ENCODE data around the gene GMEB2.
"Not testable (repeated sequence)": the region's sequence is repeated elsewhere in the genome, so short reads cannot be mapped to it uniquely, and the experiment has no call there.

The GMEB2 gene

DNA sequence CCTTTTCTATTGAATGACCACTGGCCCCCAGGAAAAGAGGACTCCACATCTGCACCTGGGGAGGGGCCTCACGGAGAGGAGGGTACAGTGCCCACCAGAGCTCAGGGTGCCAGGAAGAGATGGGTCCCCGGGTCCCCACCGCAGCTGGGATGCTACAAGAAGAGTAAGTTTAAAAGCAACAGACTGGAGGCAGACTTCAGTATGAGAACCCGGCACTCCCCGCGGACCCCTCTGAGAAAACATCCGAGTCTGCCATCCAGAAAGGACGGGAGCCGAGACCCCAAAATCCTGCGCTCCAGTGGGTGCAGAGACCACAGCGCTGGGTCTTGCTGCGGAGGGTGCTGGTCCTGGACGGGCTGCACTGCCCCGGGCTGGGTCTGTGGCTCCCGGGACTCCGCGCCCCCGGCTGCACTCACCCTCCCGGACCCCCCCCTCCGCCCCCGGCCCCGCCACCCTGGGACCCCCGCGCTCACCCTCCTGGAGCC, 53.2 kb downstream of the GMEB2 start:
- DNase-seq (ENCODE audit: low read depth in 1 of 2, low spot score in 1 of 2): no peak

DNA sequence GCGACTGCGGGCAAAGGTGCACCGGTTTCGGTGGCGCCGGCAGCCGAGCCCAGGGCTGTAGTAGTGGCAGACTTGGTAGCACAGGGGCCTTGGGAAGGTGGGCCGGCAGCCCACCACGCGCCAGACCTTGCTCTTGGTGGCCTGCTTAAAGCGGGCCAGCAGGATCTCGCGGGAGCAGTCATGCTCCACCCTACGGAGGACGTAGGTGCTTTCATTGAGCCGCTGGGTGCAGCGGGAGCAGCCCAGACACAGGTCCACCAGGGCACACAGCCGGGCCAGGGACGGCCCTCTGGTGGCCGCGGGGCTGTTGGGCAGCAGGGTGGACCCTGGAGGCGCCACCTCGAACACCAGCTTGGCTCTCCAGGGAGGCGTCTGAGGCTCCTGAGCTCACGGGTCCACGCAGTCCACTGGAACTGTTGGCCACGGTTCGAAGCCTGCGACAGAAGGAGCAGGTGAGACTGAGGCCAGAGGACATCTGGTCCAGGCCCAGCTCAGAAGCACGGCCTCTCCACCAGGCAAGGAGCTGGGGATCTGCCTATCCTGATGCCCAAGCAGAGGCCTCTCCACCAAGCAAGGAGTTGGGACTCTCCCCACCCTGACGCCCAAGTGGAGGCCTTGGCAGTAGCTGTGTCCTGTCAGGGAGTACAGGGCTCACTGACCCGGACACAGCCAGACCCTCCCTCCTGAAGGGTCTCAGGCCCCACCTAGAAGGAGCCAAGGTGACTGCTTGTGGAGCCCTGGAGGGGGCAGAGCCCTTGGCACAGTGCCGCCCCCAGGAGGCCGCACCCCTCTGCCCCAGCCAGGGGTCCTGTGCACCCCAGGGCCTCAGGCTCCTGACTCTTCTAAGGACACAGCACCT, 53.9 kb downstream of the GMEB2 start:
- no peak for DNase-seq (ENCODE audit: low read depth in 1 of 2, low spot score in 1 of 2)

DNA sequence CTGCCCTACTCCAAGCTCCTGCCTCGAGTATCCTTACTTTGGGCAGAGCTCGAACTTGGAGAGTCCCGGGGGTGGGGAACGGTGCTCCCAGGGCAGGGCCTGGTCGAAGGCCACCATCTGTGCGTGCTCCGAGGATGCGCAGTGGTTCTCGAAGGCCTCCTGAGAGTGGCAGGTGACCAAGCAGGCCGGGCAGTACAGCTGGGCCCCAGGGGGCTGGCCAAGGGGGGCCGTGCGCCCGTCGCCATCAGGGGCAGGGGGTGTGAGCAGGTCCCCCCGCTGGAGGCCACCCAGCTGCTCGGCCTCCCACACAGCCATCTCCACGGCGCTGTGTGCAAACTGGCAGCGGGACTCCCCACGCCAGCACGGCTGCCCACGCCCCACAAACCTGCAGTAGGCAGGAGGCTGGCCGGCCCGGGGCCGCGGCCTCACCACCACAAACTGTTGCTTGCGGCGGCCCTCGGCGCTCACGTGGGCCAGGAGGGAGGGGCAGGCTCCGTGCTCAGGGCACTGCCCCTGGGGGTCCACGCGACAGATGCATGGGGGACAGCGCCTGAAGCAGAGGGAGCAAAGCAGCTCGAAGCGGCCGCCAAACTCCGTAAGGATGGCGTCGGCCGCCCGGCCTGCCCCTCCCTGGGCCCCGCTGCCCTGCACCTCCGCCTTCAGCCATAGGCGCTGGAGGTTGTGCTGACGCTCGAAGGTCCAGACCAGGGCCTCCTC, 54.7 kb downstream of the GMEB2 start:
- DNase-seq (ENCODE audit: low read depth in 1 of 2, low spot score in 1 of 2): no peak

DNA sequence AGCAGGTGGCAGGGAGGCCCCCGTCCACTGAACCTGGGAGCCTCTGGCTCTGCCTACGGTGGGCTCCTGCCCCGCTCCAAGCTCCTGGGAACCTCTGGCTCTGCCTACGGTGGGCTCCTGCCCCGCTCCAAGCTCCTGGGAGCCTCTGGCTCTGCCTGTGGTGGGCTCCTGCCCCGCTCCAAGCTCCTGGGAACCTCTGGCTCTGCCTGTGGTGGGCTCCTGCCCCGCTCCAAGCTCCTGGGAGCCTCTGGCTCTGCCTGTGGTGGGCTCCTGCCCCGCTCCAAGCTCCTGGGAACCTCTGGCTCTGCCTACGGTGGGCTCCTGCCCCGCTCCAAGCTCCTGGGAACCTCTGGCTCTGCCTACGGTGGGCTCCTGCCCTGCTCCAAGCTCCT, 55.8 kb downstream of the GMEB2 start:
- DNase-seq (ENCODE audit: low read depth in 1 of 2, low spot score in 1 of 2): not testable (repeated sequence)

DNA sequence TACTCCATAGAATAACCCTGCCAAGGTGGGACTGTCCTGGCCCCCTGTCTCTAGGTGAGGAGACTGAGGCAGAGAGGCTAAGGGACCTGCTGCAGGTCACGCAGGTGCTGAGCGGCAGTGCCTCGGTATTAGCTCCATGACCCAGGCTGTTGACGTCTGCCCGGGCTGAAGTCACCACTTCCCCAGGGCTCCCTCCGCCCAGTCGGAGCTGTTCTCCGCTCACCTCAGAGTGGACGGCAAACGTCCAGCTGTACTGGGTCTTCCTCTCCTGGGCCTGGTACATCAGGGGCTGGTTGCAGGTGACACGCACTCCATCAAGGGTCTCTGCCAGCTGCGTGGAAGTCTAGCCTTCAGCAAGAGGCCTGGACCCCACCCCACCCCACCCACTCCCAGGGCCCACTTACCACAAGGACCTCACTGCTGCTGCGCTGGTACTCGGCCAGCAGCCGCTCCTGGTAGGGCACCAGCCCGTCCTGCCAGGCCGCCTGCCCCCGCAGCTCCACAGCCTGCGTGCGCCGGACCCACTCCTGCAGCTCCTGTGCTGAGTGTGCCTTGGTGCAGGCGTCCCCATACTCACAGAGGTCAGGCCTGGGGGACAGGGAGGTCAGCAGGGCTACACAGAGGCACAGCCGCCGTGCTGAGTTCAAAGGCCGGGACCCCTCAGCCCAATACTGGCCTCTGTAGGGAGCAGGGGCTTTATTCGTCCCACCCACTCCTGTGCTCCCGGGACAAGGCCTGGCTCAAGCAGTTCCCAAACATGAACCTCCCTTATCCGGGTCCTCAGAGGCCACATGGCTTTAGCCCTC, 56.4 kb downstream of the GMEB2 start:
- no peak for DNase-seq (ENCODE audit: low read depth in 1 of 2, low spot score in 1 of 2)

DNA sequence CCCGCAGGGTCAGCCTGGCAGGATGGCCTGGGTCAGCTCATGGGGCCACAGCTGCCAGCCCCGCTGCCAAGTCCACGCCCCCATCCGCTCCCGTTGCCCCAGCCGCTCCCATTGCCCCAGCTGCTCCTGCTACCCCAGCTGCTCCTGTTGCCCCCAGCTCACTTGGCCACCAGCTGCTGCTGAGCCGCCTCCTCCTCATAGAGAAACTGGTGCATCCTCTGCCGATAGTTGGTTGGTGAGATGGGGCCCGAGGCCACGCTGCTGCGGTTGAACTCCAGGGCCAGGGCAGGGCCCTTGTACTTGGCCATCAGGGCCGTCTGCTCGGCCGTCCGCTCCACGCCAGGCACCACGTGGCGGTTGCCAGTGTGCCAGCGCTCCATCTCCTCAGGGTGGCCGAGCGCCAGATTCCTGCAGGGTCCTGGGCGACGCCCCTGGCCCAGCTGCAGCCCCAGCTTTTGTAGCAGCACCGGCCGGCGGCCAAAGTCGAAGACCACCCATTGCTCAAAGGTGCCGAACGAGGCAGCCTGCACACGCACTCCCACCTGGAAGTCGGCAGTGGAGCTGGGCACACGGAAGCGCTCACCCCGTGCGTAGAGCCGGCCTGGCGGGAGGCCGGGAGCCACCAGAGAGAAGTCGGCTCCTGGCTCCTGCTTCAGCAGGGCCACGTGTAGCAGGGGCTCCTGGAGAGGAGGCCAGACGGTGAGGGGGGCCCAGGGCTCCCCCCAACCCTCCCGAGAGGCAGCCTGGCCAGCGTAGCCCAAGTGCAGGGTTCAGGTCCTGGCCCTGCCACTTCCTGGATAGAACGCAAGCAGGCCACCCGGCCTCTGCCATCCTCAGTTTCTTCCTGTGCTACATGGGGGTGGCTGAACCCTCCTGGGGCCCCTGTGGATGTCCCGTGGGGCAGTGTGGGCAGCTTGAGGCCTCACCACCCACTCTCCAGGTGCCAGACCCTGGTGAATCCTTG, 57.6 kb downstream of the GMEB2 start:
- no peak for DNase-seq (ENCODE audit: low read depth in 1 of 2, low spot score in 1 of 2)

DNA sequence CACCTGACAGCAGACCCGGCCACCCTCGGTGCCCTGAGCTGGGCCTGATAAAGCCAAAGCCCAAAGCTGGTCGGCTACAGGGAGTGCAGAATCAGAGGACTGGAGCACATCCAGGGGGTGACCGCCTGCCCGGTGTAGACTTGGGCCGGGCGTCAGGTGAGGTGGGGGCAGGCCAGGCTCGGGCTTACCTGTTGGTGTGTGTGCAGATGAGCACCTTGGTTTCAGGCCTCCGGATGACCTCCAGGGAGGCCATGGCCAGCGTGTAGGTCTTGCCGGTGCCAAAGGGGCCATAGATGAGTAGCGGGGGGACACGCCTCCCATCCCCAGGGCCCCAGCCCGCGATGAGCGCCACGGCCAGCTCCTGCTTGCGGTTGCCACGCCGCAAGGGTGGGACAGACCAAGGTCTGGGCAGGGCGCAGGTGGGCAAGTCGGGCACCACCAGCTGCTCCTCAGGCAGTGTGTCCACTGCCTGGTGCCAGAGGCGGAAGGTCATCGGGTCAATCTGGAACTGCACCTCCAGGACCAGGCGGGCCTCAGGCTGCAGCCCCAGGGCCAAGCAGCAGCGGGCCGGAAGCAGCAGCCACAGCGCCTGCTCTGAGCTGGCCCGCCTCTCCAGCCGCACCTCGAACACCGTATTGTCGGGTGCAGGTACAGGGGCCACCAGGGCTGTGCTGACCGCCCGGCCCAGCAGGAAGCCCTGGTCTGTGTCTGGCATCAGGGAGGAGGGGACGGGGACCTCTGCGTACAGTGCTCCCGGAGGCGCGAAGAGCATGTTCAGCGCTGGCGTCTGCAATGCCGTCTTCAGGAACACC, 58.5 kb downstream of the GMEB2 start:
- no peak for DNase-seq (ENCODE audit: low read depth in 1 of 2, low spot score in 1 of 2)

DNA sequence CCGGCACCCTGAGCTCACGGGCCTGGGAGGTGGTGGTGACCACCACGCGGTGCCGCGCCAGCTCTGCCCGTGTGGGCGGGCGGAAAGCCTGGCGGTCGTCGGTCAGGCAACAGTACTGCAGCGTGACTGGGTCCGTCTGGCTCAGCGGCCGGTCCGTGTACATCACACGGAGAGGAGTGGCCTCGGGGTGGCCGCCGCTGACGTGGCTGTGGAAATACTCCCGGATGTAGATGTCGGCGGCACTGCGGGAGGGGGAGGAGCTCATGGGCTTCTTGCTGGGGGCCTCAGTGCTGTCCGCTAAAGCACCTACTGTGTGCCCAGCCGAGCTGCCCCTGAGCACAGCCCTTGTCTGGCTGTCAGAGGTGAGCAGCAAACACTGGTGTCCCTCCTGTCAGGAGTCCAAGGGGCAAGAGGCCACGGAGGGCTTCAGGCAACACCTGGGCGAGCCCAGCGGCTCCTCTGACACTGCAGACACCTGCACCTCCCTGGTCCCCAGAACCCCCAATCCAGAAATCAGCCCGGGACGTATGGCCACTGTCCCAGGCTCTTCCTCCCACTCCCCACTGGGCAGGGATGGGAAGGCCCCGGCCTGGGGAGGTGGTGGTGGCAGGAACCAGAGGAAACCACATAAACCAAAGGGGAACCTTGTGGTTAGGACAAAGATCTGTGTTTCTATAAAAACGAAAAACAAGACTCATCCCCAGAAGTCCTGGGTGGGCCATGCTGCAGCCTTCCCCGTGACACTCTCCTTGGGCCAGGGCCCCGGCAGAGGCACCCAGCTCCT, 59.3 kb downstream of the GMEB2 start:
- DNase-seq (ENCODE audit: low read depth in 1 of 2, low spot score in 1 of 2): no peak

DNA sequence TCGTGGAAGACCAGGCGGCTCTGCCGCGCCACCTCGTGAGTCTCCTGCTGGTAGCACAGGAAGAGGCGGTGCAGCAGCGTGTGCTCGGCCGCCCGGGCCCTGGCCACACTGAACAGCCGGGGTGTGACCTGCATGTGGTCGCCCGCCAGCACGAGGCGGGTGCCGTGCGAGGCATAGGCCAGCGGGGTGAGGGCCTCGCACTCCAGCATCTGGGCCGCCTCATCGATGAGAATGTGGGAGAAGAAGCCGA, 59.8 kb downstream of the GMEB2 start:
- DNase-seq (ENCODE audit: low read depth in 1 of 2, low spot score in 1 of 2): no peak

DNA sequence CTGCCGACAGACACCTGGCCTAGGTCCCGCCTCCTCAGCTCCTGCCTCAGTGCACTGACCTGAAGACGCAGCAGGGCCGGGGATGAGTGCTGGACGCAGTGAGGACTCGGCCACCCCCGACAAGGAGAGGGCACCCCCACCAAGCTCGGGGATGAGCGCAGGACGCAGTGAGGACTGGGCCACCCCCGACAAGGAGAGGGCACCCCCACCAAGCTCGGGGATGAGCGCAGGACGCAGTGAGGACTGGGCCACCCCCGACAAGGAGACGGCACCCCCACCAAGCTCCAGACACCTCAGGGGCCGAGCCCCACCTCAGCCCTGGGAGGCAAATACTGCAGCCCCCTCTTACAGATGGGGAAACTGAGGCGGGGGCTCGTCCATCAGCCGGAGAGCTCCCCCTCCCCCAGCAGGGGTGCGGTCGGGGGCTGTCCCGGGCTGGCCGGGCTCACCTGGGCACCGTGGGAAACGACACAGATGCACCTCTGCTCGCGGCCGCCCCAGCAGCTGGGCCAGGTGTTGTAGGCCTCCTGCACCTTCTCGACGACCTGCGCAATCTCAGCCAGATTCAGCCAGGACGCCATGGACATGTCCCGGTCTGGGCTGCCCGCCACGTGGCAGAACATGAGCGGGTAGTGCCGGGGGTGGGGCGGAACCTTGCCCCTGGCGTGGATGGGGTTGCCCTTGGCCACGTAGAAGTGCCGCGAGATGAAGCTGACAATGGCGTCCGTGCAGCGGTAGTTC, 60.3 kb downstream of the GMEB2 start:
- no peak for DNase-seq (ENCODE audit: low read depth in 1 of 2, low spot score in 1 of 2)

DNA sequence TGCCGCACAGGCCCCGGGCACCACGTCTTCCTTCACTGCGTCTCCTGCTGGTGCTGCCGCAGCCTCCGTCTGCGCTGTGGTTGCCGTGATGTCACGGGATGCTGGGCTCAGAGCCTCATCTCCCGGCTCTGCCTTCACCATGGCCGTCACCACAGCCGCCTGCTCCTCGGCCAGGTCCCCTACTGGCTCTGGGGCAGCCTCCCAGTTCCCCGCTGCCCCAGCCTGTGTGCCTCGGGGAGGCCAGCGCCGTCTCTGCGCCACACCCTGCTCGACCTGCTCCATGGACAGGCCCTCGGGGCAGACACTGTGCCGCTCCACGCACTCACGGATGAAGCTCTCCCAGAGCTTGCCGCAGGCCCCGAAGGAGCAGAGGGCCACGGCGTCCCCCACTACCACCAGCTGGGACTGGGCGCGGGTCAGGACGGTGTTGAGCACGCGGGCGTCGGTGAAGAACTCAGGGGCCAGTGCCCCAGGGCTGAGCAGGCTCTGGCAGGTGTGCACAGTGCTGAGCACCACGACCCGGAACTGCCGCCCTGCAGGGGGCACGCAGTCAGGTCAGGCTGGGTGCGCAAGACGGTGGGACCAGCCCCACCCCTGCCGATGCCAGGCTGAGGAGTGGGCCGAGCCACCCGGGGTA, 61.1 kb downstream of the GMEB2 start:
- DNase-seq (ENCODE audit: low read depth in 1 of 2, low spot score in 1 of 2): no peak

DNA sequence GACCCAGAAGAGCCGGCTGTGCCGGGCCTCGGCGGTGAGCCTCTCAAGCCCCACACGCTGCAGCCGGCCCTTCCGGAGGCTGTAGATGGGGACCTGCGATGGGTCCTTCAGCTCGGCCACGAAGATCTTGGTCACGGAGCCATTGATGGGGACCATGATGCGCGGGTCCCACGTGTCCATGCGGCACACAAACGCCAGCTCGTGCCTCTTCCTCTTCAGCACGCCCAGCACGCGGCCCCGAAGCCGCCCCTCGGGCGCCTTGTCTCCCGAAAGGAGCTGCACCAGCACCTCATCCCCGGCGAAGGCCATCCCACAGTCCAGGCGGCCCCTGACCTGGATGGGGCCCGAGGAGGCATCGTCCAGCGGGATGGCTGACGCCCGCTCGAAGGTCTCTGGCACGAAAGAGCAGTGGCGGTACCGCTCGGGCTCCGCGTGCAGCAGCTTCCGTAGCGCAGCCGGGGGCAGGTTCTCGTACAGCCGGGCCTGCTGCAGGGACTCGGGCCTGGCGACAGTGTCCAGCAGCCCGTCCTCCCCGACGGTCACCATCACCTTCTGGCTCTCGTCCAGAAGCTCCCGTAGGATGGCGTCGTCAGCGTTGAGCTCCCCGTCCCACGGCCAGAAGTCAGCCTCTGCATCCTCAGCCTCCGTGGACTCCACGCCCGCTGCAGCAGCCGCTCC, 61.7 kb downstream of the GMEB2 start:
- no peak for DNase-seq (ENCODE audit: low read depth in 1 of 2, low spot score in 1 of 2)

DNA sequence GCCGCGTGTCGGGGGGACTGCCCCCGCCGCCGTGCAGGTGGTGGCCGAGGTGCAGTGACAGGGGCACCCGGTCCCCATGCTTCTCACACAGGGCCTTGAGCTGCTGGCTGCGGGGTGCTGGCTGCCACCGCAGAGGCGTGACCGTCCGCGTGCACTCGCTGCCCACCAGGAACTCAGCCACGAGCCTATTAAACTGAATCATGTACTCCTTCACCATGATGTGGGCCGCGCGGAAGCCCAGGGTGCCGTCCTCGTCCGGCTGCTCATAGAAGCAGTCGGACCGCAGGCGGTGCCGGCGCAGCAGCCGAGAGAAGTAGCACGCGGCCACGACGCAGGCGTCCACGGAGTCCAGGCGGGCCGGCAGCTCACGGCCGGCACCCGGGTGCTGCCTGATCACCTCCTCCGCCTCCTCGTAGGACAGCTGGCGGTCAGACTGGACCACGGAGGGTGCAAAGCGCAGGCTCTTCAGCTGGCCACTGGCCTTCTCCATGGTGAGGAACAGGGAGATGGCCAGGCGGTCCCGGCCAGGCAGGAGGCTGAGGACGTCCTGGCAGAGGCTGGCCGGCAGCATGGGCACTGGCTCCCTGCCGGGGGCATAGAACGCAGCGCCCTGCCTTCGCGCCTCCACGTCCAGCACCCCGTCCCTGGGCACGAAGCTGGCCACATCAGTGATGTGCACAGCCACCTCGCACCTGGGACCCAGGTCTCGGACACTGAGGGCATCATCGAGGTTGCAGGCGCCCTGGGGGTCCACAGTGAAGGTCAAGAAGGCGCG, 62.7 kb downstream of the GMEB2 start:
- DNase-seq (ENCODE audit: low read depth in 1 of 2, low spot score in 1 of 2): no peak

DNA sequence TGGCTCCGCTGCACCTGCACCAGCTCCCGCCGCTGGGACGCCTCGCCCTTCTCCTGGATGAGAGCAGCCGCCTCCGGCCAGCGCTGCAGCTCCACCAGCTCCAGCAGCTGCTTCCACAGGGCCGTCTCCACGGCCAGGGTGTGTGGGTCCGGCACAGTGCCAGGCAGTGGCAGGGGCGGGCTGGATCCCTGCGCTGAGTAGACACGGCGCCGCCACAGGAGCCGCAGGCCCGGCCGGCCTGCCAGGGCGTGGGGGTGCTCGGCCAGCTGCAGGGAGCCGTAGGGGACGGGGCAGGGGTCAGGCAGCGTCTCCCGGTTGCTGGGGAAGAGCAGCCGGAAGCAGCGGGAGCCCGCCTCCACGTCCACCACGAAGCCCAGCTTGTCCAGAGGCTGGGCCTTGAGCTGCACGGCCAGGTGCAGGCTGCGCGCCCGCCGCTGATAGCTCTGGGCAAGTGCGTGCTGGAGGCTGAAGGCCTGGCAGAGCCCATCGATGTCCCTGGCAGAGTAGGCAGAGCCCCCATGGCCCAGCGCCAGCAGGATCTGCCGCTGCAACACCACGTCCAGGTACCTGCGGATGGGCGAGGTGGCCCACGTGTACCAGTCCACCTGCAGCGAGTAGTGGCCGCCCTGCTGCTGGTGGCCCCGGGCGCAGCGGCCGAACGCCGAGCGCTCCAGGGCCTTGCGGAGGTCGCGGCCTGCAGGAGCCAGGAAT, 63.5 kb downstream of the GMEB2 start:
- no peak for DNase-seq (ENCODE audit: low read depth in 1 of 2, low spot score in 1 of 2)

DNA sequence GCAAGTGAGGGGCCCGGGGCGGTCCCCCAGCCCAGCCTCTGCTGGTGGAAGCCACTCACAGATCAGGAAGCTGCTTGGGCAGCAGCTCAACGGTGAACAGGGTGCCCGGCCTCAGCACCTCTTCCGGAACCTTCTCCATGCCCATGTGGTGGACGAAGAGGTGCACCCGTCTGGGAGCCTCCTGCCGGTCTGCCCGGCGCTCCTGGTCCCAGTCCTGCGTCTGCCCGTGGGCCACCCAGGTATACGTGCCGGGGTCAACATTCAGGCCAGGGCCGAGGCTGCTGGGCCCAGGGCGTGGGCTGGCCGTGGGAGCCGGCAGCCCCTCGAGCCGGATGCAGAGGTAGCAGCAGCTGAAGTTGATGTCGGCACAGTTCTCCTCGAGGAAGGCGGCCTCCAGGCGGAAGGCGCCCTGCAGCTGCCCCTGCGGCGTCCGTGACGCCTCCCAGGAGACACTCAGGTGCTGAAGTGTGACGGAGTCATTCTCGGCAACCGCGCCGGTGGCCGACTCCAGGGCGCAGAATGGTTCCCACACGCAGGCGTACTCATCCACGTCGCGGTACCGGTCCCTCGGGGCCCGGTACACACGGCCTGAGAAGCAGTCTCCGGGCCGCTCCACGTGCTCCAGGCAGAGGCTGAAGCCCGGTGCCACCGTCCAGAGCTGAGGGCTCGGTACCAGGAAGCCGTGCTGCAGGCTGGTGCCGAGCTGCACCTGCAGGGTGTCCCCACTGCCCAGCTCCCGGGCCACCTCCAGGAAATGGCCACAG, 64.3 kb downstream of the GMEB2 start:
- no peak for DNase-seq (ENCODE audit: low read depth in 1 of 2, low spot score in 1 of 2)
